Neural crest cell (in vitro differentiated cells): ENCODE measurements around the gene LNP1. TPM values are rescaled to one million over a fixed set of nuclear protein-coding genes. Genes with fewer than 3 reads are reported as not detected.

Experiments
- DNase-seq: peaks from one replicate; pipeline ENCODE4 v3.0.0; 2021; ENCODE audit warnings: low read depth, mixed read lengths, low spot score
- H3K27ac Mint-ChIP-seq: one replicate; pipeline ENCODE4 v1.8.0; 2021; ENCODE audit warnings: mild to moderate bottlenecking, mixed read lengths; ENCODE audit not compliant: unreplicated experiment
- H3K27me3 Mint-ChIP-seq: 2 replicates; pipeline ENCODE4 v1.8.0; 2021; ENCODE audit warnings: low read depth, mild to moderate bottlenecking, mixed read lengths
- H3K36me3 Mint-ChIP-seq: 2 replicates; pipeline ENCODE4 v1.8.0; 2021; ENCODE audit warnings: low read depth, mild to moderate bottlenecking, mixed read lengths
- H3K4me1 Mint-ChIP-seq: 2 replicates; pipeline ENCODE4 v1.8.0; 2021; ENCODE audit warnings: mixed read lengths
- H3K4me3 Mint-ChIP-seq: one replicate; pipeline ENCODE4 v1.8.0; 2021; ENCODE audit warnings: mild to moderate bottlenecking, mixed read lengths
- H3K9me3 Mint-ChIP-seq: 2 replicates; pipeline ENCODE4 v1.8.0; 2021; ENCODE audit warnings: mixed read lengths
- CTCF ChIP-seq: fragments of 200-600 bp; sonication (generic); conservative IDR thresholded peaks from 2 replicates; pipeline ENCODE4 v1.5.0; 2021; ENCODE audit warnings: antibody characterized with exemption, mild to moderate bottlenecking
- total RNA-seq: library from RNA; stranded (reverse); gene quantifications from 2 replicates; pipeline ENCODE4 v1.2.1, GENCODE V29; 2021

Gene LNP1
- total RNA-seq, 1 donor from 2014 or later = 6.9 TPM

- peaks cover 6% of the 10 kb centered on the region for H3K36me3 Mint-ChIP-seq
- TF ChIP-seq CTCF = no peak
Measured at GRCh38 chr3:100429187-100429716, 27.9 kb downstream of the LNP1 start.

GRCh38 chr3:100436951-100437350 is 35.6 kb downstream of the LNP1 start:
- H3K4me3 Mint-ChIP-seq = no peak overlapping the region

More at GRCh38 chr3:100429187-100429716, 27.9 kb downstream of the LNP1 start:
- Mint-ChIP-seq H3K9me3 (no peaks in the 10 kb centered on the region), H3K27ac (no peak overlapping the region), H3K4me1 (peaks cover 5% of the 10 kb centered on the region), H3K27me3 (no peaks in the 10 kb centered on the region), H3K4me3 (no peak overlapping the region)
- DNase-seq = no peak

GRCh38 chr3:100437721-100438622 is 36.6 kb downstream of the LNP1 start:
- Mint-ChIP-seq H3K36me3 (peaks cover 22% of the 10 kb centered on the region), H3K27ac (no peak overlapping the region), H3K4me3 (no peak overlapping the region)

More at GRCh38 chr3:100436951-100437350, 35.6 kb downstream of the LNP1 start:
- Mint-ChIP-seq H3K27ac (no peak overlapping the region), H3K36me3 (peaks cover 13% of the 10 kb centered on the region), H3K4me1 (no peaks in the 10 kb centered on the region), H3K9me3 (peaks cover 2% of the 10 kb centered on the region), H3K27me3 (no peaks in the 10 kb centered on the region)
- no peak for TF ChIP-seq CTCF
- no peak for DNase-seq

GRCh38 chr3:100438623-100438974 is 37.3 kb downstream of the LNP1 start:
- H3K27ac Mint-ChIP-seq = no peak overlapping the region
- H3K4me1 Mint-ChIP-seq = no peaks in the 10 kb centered on the region
- no peak for DNase-seq
- no peak for TF ChIP-seq CTCF
- H3K4me3 Mint-ChIP-seq = no peak overlapping the region
- peaks cover 10% of the 10 kb centered on the region for H3K9me3 Mint-ChIP-seq
- peaks cover 27% of the 10 kb centered on the region for H3K36me3 Mint-ChIP-seq
- no peaks in the 10 kb centered on the region for H3K27me3 Mint-ChIP-seq

More at GRCh38 chr3:100437721-100438622, 36.6 kb downstream of the LNP1 start:
- Mint-ChIP-seq H3K4me1 (no peaks in the 10 kb centered on the region), H3K27me3 (no peaks in the 10 kb centered on the region), H3K9me3 (peaks cover 9% of the 10 kb centered on the region)
- TF ChIP-seq CTCF = no peak
- DNase-seq = no peak

- Mint-ChIP-seq H3K36me3 (peaks cover 23% of the 10 kb centered on the region), H3K9me3 (peaks cover 10% of the 10 kb centered on the region), H3K4me1 (no peaks in the 10 kb centered on the region), H3K27ac (no peak overlapping the region), H3K27me3 (no peaks in the 10 kb centered on the region), H3K4me3 (no peak overlapping the region)
- no peak for DNase-seq
- no peak for TF ChIP-seq CTCF
Measured at GRCh38 chr3:100440895-100441294, 39.6 kb downstream of the LNP1 start.
